Measurements from ENCODE around the gene LRRC2. TPM values are rescaled to one million over a fixed set of nuclear protein-coding genes. Genes with fewer than 3 reads are reported as not detected.

LRRC2 gene, protein sequence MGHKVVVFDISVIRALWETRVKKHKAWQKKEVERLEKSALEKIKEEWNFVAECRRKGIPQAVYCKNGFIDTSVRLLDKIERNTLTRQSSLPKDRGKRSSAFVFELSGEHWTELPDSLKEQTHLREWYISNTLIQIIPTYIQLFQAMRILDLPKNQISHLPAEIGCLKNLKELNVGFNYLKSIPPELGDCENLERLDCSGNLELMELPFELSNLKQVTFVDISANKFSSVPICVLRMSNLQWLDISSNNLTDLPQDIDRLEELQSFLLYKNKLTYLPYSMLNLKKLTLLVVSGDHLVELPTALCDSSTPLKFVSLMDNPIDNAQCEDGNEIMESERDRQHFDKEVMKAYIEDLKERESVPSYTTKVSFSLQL
- total RNA-seq (2014; rRNA removed) (0.26 and 0.35 TPM in 2 replicates), Bru-seq, nascent RNA (percentile 24 among the genes with signal in this experiment), BruChase-seq, experiment 1, labeled RNA remaining after a 6-hour chase (percentile 20 among the genes with signal in this experiment), BruChase-seq, experiment 2, labeled RNA remaining after a 2-hour chase (percentile 16 among the genes with signal in this experiment)
- long read RNA-seq = 0 reads

DNA sequence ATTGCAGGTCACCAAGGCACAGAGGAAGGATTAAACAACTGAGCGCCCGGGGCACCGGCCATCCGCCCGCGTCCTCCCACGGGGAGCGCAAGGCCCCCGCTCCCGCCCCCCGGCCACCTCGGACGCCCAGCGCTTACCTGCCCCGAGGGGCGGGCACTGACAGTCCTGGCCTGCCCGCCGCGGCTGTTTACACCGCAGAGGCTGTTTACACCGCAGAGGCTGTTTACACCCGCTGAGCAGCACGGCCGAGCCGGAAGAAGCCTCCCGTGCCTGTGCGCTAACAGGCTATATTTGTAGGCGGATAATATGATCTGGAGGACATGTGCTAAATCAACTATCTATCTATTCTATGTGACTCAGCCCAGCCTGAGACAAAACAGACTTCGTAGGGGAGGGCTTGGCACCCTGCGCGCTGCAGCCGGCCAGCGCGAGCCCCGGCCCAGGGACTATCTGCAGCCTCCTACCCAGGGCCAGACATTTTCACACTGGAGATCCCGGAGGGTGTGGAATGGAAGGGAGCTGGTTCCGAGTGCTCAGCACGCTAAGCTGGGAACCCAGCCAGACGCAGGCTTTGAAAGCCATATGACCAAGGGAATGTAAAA is at the start of gene LRRC2:
LRRC2 (minus strand) TSS at position 263 of the 602 bp plus-strand sequence. CDS start 14,711 bp downstream, outside the sequence.
- H3K4me2 ChIP-seq (ENCODE audit: low read length) = peak within 1 kb of the TSS; percentile 95
- BruUV-seq (replicated peaks) = no TSS peak
- H3K4me1 ChIP-seq (ENCODE audit: insufficient read depth, low read length) = peaks cover 9% of the 10 kb centered on the region; the same call in 1 of the 2 replicates
- no peaks in the 10 kb centered on the region for H4K20me1 ChIP-seq (ENCODE audit: low read length)
- H3K79me2 ChIP-seq (ENCODE audit: low read length) = no peaks in the 10 kb centered on the region
- no peaks in the 10 kb centered on the region for H3K36me3 ChIP-seq (ENCODE audit: low read depth, low read length)
- no peaks in the 10 kb centered on the region for H3K9me3 ChIP-seq (ENCODE audit: low read length)
- no peak within 1 kb of the TSS for H3K27ac ChIP-seq (ENCODE audit: low read length)
- no peaks in the 10 kb centered on the region for H3K27me3 ChIP-seq (ENCODE audit: low read length)
- peak within 1 kb of the TSS; percentile 7; the same call in 1 of the 2 replicates for H3K9ac ChIP-seq (ENCODE audit: low read length)
- peak within 1 kb of the TSS; percentile 69 for H3K4me3 ChIP-seq (ENCODE audit: low read length)
- CTCF ChIA-PET = no interaction called here
- no peaks in the 10 kb centered on the region for H3F3A ChIP-seq (ENCODE audit: low read length, unreplicated experiment)
- TF ChIP-seq, protein P1, sequence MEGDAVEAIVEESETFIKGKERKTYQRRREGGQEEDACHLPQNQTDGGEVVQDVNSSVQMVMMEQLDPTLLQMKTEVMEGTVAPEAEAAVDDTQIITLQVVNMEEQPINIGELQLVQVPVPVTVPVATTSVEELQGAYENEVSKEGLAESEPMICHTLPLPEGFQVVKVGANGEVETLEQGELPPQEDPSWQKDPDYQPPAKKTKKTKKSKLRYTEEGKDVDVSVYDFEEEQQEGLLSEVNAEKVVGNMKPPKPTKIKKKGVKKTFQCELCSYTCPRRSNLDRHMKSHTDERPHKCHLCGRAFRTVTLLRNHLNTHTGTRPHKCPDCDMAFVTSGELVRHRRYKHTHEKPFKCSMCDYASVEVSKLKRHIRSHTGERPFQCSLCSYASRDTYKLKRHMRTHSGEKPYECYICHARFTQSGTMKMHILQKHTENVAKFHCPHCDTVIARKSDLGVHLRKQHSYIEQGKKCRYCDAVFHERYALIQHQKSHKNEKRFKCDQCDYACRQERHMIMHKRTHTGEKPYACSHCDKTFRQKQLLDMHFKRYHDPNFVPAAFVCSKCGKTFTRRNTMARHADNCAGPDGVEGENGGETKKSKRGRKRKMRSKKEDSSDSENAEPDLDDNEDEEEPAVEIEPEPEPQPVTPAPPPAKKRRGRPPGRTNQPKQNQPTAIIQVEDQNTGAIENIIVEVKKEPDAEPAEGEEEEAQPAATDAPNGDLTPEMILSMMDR (conservative IDR thresholded peaks at IDR 0.05; ENCODE audit: low read depth, low read length) = no peak
- no peak for TF ChIP-seq EZH2phosphoT487 (IDR thresholded peaks at IDR 0.05; ENCODE audit: borderline replicate concordance, low read length)
- TF ChIP-seq EZH2 (IDR thresholded peaks at IDR 0.05; ENCODE audit: low read length, unreplicated experiment) = no peak
- no peaks in the 10 kb centered on the region for H3K9me2 ChIP-seq (replicated peaks; ENCODE audit: low read length)
- POLR2A ChIA-PET (ENCODE audit: unreplicated experiment) = no interaction called here
- peak; percentile 49 for DNase-seq
- peak; percentile 90 for ATAC-seq
- peak within 1 kb of the TSS; percentile 90 for H2AFZ ChIP-seq (ENCODE audit: low read length)
- intact Hi-C loops (cut with micrococcal nuclease) = no loop called here

DNA sequence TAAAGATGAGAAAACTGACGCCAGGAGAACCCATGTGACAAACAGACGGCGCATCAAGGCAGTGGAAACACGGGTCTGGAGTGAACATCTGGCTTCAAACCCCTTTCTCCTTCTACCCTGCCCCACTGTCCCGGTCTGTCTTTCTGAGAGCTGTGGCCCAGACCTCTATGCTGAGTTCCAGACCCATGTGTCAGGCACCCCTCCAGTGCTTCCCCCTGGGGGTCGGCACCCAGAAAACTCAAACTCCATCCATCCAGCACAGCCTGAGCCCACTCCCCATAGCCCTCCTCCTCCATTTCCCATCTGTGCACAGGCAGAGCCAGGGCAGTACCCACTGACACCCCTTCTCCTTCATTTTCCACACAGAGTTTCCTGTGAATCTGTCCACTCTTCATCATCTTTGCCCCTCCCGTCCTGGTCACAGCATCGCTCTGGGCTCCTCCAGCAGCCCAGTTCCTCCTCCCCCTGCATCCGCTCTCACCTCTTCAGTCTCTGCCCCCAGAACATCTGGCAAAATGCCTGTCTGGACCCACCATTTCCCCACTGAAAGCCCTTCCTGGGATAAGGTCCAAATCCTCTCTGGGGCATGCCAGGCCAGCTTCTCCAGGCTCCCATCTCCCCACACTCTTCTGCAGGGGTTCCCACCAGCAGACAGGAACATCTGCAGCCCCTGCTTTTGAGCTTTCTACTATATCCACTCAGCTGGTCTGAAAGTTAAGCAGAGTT is 49.1 kb upstream of the LRRC2 start:
- TF ChIP-seq EZH2 (IDR thresholded peaks at IDR 0.05; ENCODE audit: low read length, unreplicated experiment) (no peak), EZH2phosphoT487 (IDR thresholded peaks at IDR 0.05; ENCODE audit: borderline replicate concordance, low read length) (no peak)
- TF ChIP-seq, protein P1 (conservative IDR thresholded peaks at IDR 0.05; ENCODE audit: low read depth, low read length) = no peak
- Histone ChIP-seq H3K27me3 (ENCODE audit: low read length) (peaks cover 40% of the 10 kb centered on the region), H4K20me1 (ENCODE audit: low read length) (no peaks in the 10 kb centered on the region), H3K79me2 (ENCODE audit: low read length) (no peaks in the 10 kb centered on the region), H3K4me1 (ENCODE audit: insufficient read depth, low read length) (no peaks in the 10 kb centered on the region), H3F3A (ENCODE audit: low read length, unreplicated experiment) (no peaks in the 10 kb centered on the region), H3K4me3 (ENCODE audit: low read length) (no peak overlapping the region), H3K27ac (ENCODE audit: low read length) (no peak overlapping the region), H3K9me3 (ENCODE audit: low read length) (no peaks in the 10 kb centered on the region), H3K9ac (ENCODE audit: low read length) (no peak overlapping the region), H3K9me2 (replicated peaks; ENCODE audit: low read length) (no peaks in the 10 kb centered on the region), H3K36me3 (ENCODE audit: low read depth, low read length) (no peaks in the 10 kb centered on the region), H2AFZ (ENCODE audit: low read length) (no peak overlapping the region), H3K4me2 (ENCODE audit: low read length) (no peak overlapping the region)
- no peak for ATAC-seq
- CTCF ChIA-PET = no interaction called here
- POLR2A ChIA-PET (ENCODE audit: unreplicated experiment) = interaction anchor here (0.6 kb wide), 1 partner anchor 10 kb away, joined by 4 read pairs; no protein-coding TSS in a partner anchor
- no peak for DNase-seq
- intact Hi-C loops (cut with micrococcal nuclease) = no loop called here
- no TSS peak for BruUV-seq (replicated peaks)

Data from PC-3 (cell line).